Epithelial cell of esophagus (primary cell): ENCODE results near the gene SNED1.
"Not testable (repeated sequence)": the region's sequence is repeated elsewhere in the genome, so short reads cannot be mapped to it uniquely, and the experiment has no call there.

Experiments used
- DNase-seq: peaks from one replicate; pipeline ENCODE4 v3.0.0; 2010; ENCODE audit warnings: low read depth
- H3K4me3 ChIP-seq: 2 replicates; pipeline ENCODE4 v1.5.1; 2011; ENCODE audit warnings: mild to moderate bottlenecking, low read length, control low read depth
- CTCF ChIP-seq: IDR thresholded peaks from 2 replicates; pipeline ENCODE4 v1.5.1; 2011; ENCODE audit warnings: low read depth, mild to moderate bottlenecking, low read length, control low read depth, inconsistent platforms; ENCODE audit not compliant: insufficient read depth; ENCODE audit errors: missing control alignments

The SNED1 gene

DNA sequence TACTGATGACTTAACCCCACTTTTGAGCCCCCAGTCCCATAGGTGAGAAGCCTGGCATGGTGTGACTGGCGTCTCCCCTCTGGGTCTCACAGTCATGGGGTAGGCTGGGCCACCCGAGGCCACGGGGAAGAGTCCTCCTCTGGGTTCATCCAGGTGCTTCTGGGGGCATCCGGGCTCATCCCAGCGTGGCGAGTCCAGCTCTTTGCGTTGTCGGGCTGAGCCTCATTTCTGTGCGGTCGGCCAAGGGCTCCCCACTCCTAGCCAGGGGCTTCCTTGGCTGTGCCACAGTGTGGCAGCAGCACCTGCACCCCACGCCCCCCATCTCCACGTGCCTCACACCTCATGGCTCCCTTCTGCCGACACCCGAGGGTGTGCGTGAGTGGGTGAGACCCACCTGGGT, 27.6 kb upstream of the SNED1 start:
- TF ChIP-seq CTCF: no peak
- DNase-seq: no peak
- H3K4me3 ChIP-seq: no peak overlapping the region

- no peak for DNase-seq
- no peak for TF ChIP-seq CTCF
- no peak overlapping the region for H3K4me3 ChIP-seq
These were observed 26.2 kb upstream of the SNED1 start for GRCh38 chr2:240972201-240972600.

- no peak for DNase-seq
- no peak overlapping the region for H3K4me3 ChIP-seq
- TF ChIP-seq CTCF: no peak
These were observed 25.5 kb upstream of the SNED1 start for GRCh38 chr2:240972636-240973521.

GRCh38 chr2:240974771-240975572, 23.4 kb upstream of the SNED1 start:
- H3K4me3 ChIP-seq: no peak overlapping the region
- no peak for TF ChIP-seq CTCF
- DNase-seq: no peak

GRCh38 chr2:240975903-240976302, 22.5 kb upstream of the SNED1 start:
- not testable (repeated sequence) for H3K4me3 ChIP-seq, DNase-seq

- no peak for TF ChIP-seq CTCF
- DNase-seq: no peak
- no peak overlapping the region for H3K4me3 ChIP-seq
These were observed 17.1 kb upstream of the SNED1 start for GRCh38 chr2:240981280-240981679.

DNA sequence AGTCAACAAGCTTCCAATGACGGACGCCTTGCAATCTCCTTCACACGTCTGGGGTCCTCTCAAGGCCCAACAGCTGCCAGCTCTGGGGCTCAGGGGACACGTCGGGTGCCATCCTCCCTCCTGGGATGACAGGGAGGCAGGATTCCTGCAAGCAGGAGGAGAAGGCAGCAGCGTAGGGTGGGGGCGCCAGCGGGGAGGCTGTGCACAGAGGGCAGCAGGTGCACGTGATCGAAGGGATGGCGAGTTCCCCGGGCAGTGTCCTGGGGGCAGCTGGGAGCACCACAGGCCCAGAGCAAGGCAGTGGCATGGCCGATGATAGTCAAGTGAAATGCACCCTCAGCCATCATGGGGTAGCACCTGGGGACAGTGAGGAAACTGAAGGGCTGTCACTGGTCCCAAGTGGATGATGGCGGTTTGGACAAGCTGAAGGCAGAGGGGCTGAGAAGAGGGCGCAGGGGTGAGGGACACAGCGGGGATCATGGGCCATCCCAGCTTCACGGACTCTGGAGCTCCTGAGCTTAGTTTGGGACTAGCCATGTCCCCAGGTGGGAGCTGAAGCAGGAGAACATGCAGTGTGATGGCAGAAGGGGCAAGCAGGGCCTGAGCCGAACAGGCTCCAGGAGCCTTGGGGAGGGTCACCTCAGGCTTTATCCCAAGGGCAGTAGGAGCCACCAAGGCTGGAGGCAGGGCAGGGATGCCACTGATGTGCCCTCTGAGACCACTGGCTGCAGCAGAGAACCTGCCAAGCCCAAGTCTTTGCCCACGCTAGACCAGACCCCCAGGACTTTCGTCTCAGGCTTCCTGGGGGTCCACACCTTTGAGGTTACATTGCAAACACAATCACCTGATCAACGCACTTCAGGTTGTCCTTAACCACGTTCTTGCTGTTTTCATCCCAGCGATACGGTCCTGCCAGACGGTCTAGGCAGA, 16.3 kb upstream of the SNED1 start:
- no peak overlapping the region for H3K4me3 ChIP-seq
- TF ChIP-seq CTCF: no peak
- DNase-seq: no peak
